Nephron progenitor cell (in vitro differentiated cells): ENCODE results near the gene IL4I1.

Experiments used
- DNase-seq: peaks from one replicate; pipeline ENCODE4 v3.0.0; 2021
- H3K27ac Mint-ChIP-seq: 2 replicates; pipeline ENCODE4 v1.8.0; 2021; ENCODE audit warnings: mild to moderate bottlenecking, moderate library complexity, mixed read lengths
- H3K27me3 Mint-ChIP-seq: 2 replicates; pipeline ENCODE4 v1.8.0; 2021; ENCODE audit warnings: mild to moderate bottlenecking, low read depth, mixed read lengths; ENCODE audit not compliant: poor library complexity
- H3K36me3 Mint-ChIP-seq: 2 replicates; pipeline ENCODE4 v1.8.0; 2021; ENCODE audit warnings: low read depth, mixed read lengths
- H3K4me1 Mint-ChIP-seq: 2 replicates; pipeline ENCODE4 v1.8.0; 2021; ENCODE audit warnings: mixed read lengths
- H3K4me3 Mint-ChIP-seq: 2 replicates; pipeline ENCODE4 v1.8.0; 2021; ENCODE audit warnings: mild to moderate bottlenecking, moderate library complexity, mixed read lengths
- H3K9me3 Mint-ChIP-seq: 2 replicates; pipeline ENCODE4 v1.8.0; 2021; ENCODE audit warnings: mild to moderate bottlenecking, moderate library complexity, mixed read lengths
- CTCF ChIP-seq: fragments of 200-600 bp; sonication (generic); IDR thresholded peaks from 2 replicates; pipeline ENCODE4 v1.5.0; 2021; ENCODE audit warnings: antibody characterized with exemption

The IL4I1 gene

GRCh38 chr19:49873129-49873521, 23.6 kb downstream of the IL4I1 start:
- H3K36me3 Mint-ChIP-seq = peaks cover 6% of the 10 kb centered on the region
- no peak for DNase-seq
- no peak overlapping the region for H3K4me3 Mint-ChIP-seq
- no peak overlapping the region for H3K27ac Mint-ChIP-seq
- no peak for TF ChIP-seq CTCF
- peaks cover 41% of the 10 kb centered on the region for H3K4me1 Mint-ChIP-seq
- no peaks in the 10 kb centered on the region for H3K27me3 Mint-ChIP-seq
- H3K9me3 Mint-ChIP-seq = no peaks in the 10 kb centered on the region

GRCh38 chr19:49872245-49873128, 24.2 kb downstream of the IL4I1 start:
- no peak for DNase-seq
- no peak for TF ChIP-seq CTCF
- Mint-ChIP-seq H3K4me1 (peaks cover 38% of the 10 kb centered on the region), H3K9me3 (no peaks in the 10 kb centered on the region), H3K27ac (peak overlapping the region; percentile 36), H3K27me3 (no peaks in the 10 kb centered on the region), H3K36me3 (peaks cover 6% of the 10 kb centered on the region), H3K4me3 (no peak overlapping the region)

GRCh38 chr19:49871349-49871985, 25.2 kb downstream of the IL4I1 start:
- TF ChIP-seq CTCF = no peak
- peaks cover 44% of the 10 kb centered on the region for H3K4me1 Mint-ChIP-seq
- no peak for DNase-seq
- no peak overlapping the region for H3K27ac Mint-ChIP-seq
- peak overlapping the region; percentile 62 for H3K4me3 Mint-ChIP-seq
- no peaks in the 10 kb centered on the region for H3K9me3 Mint-ChIP-seq
- H3K27me3 Mint-ChIP-seq = no peaks in the 10 kb centered on the region
- peaks cover 6% of the 10 kb centered on the region for H3K36me3 Mint-ChIP-seq

GRCh38 chr19:49870309-49870901, 26.3 kb downstream of the IL4I1 start:
- Mint-ChIP-seq H3K4me3 (no peak overlapping the region), H3K27ac (peak overlapping the region; percentile 96), H3K4me1 (peaks cover 48% of the 10 kb centered on the region), H3K27me3 (no peaks in the 10 kb centered on the region), H3K9me3 (no peaks in the 10 kb centered on the region), H3K36me3 (peaks cover 11% of the 10 kb centered on the region)
- no peak for TF ChIP-seq CTCF
- no peak for DNase-seq

GRCh38 chr19:49869484-49870308, 27.0 kb downstream of the IL4I1 start:
- no peaks in the 10 kb centered on the region for H3K27me3 Mint-ChIP-seq
- peak; percentile 95 for DNase-seq
- H3K36me3 Mint-ChIP-seq = peaks cover 18% of the 10 kb centered on the region
- no peak for TF ChIP-seq CTCF
- H3K9me3 Mint-ChIP-seq = no peaks in the 10 kb centered on the region
- H3K4me3 Mint-ChIP-seq = no peak overlapping the region
- peak overlapping the region; percentile 96 for H3K27ac Mint-ChIP-seq
- peaks cover 48% of the 10 kb centered on the region for H3K4me1 Mint-ChIP-seq
